ENCODE measurements around the gene ARAF. TPM values are rescaled to one million over a fixed set of nuclear protein-coding genes. Genes with fewer than 3 reads are reported as not detected.

Gene ARAF
- total and polyA plus RNA-seq, 2 of the 13 experiments (the other 11 are each of a cell fraction or from before 2014, with no cell fraction given) = 18.0 to 33.1 TPM

DNA sequence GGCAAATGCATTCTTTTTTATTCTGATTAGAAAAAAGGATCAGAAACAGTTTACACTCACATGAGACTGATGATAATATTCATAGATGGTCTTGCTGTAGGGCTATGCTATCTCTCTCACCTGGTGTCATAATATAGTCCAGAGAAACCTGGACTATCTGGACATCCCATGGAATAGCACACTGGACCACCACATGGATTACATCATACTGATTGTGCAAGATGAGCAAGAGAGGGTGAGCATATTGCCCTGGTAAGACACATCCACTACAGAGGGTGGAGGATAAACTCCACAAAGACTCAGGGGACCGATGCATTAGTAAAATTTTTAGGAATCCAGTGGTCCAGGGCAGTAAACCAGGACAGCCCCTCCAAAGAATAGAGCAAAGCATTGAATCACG, 50.5 kb downstream of the ARAF start:
- DNase-seq (ENCODE audit: low spot score) (no peak), ATAC-seq (no peak), FAIRE-seq (no peak)
- Histone ChIP-seq H3K4me3 (replicated peaks in 1 of 3; ENCODE audit: insufficient read depth in 1 of 3, low read depth in 2 of 3, low read length in 3 of 3) (no peak overlapping the region), H3K9me3 (ENCODE audit: low read length) (no peaks in the 10 kb centered on the region), H3K36me3 (replicated peaks in 1 of 2; ENCODE audit: control insufficient read depth in 1 of 2, insufficient read depth in 2 of 2, low read length in 2 of 2) (no peaks in the 10 kb centered on the region), H3K4me1 (ENCODE audit: insufficient read depth, low read length) (no peaks in the 10 kb centered on the region), H4K20me1 (ENCODE audit: insufficient read depth, low read length) (no peaks in the 10 kb centered on the region), H3K79me2 (ENCODE audit: insufficient read depth, low read length) (no peaks in the 10 kb centered on the region), H3K27ac (ENCODE audit: extremely low read length, insufficient read depth, low read length) (no peak overlapping the region), H3K9ac (ENCODE audit: insufficient read depth, low read depth, low read length) (no peak overlapping the region), H3K27me3 (ENCODE audit: control insufficient read depth in 1 of 2, insufficient read depth in 2 of 2, low read length in 2 of 2) (no peaks in the 10 kb centered on the region), H3K4me2 (ENCODE audit: low read depth, low read length) (no peak overlapping the region), H2AFZ (ENCODE audit: low read length) (no peak overlapping the region)
- intact Hi-C loops (cut with micrococcal nuclease; ENCODE audit: unreplicated experiment) = no loop called here
- in situ Hi-C loops (cut with HindIII; ENCODE audit: extremely low pct_ligation_motif_present, low pct_unique_long_range_greater_than_20kb) = no loop called here
- ChIA-PET CTCF (ENCODE audit: low intra/inter-chr PET ratio, low total read pairs) (no interaction called here), POLR2A (no interaction called here)
- BruUV-seq (replicated peaks) = no TSS peak
- 50% methylated on average over 2 of the region's 2 CpGs for WGBS (ENCODE audit: low lambda C conversion rate)
- TF ChIP-seq CEBPB (IDR thresholded peaks at IDR 0.05; ENCODE audit: borderline replicate concordance, low read depth, low read length) = peak; percentile 47; the same call in 1 of the 2 replicates
- TF ChIP-seq, protein P1, sequence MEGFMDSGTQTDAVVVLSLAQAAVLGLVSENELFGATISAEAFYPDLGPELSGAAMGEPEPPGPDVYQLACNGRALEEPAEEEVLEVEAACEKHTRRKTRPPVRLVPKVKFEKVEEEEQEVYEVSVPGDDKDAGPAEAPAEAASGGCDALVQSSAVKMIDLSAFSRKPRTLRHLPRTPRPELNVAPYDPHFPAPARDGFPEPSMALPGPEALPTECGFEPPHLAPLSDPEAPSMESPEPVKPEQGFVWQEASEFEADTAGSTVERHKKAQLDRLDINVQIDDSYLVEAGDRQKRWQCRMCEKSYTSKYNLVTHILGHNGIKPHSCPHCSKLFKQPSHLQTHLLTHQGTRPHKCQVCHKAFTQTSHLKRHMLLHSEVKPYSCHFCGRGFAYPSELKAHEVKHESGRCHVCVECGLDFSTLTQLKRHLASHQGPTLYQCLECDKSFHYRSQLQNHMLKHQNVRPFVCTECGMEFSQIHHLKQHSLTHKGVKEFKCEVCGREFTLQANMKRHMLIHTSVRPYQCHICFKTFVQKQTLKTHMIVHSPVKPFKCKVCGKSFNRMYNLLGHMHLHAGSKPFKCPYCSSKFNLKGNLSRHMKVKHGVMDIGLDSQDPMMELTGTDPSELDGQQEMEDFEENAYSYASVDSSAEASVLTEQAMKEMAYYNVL (CRISPR knock-in tag; IDR thresholded peaks at IDR 0.05; ENCODE audit: borderline replicate concordance) = no peak
- TF ChIP-seq SIX1 (CRISPR knock-in tag; IDR thresholded peaks at IDR 0.05; ENCODE audit: borderline replicate concordance) = no peak

DNA sequence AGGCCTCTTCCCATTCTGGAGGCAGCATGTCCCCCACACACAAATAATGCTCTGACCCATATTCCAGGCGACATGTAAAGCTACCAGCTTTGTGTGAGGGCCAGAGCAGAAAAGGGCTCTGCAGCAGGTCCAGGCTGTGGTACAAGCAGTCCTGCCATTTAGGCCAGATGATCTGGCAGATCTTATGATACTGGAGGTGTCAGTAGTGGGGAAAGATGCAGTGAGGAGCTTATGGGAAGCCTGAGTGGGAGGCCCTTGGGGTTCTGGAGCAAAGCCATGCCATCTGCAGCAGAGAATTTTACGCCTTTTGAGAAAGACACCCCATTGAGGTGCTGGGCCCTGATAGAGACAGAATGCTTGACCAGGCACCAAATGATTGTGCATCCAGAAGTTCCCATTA, 50.9 kb downstream of the ARAF start:
- POLR2A ChIA-PET = no interaction called here
- TF ChIP-seq NFKB2 (CRISPR knock-in tag; IDR thresholded peaks at IDR 0.05; ENCODE audit: borderline replicate concordance) = no peak
- TF ChIP-seq SATB2 (CRISPR knock-in tag; IDR thresholded peaks at IDR 0.05) = no peak
- TF ChIP-seq ZNF777 (CRISPR knock-in tag; IDR thresholded peaks at IDR 0.05) = no peak
- TF ChIP-seq, protein P2, sequence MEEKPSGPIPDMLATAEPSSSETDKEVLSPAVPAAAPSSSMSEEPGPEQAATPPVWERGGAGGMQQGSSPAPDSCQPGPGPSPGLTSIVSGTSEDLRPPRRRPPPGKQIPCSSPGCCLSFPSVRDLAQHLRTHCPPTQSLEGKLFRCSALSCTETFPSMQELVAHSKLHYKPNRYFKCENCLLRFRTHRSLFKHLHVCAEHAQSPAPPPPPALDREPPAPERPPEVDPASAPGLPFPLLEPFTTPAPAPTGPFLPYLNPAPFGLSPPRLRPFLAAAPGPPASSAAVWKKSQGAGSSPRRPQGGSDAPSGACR (CRISPR knock-in tag; IDR thresholded peaks at IDR 0.05) = no peak
- no peak for TF ChIP-seq ZFP90 (CRISPR knock-in tag; IDR thresholded peaks at IDR 0.05; ENCODE audit: borderline replicate concordance)
- TF ChIP-seq, protein P3, sequence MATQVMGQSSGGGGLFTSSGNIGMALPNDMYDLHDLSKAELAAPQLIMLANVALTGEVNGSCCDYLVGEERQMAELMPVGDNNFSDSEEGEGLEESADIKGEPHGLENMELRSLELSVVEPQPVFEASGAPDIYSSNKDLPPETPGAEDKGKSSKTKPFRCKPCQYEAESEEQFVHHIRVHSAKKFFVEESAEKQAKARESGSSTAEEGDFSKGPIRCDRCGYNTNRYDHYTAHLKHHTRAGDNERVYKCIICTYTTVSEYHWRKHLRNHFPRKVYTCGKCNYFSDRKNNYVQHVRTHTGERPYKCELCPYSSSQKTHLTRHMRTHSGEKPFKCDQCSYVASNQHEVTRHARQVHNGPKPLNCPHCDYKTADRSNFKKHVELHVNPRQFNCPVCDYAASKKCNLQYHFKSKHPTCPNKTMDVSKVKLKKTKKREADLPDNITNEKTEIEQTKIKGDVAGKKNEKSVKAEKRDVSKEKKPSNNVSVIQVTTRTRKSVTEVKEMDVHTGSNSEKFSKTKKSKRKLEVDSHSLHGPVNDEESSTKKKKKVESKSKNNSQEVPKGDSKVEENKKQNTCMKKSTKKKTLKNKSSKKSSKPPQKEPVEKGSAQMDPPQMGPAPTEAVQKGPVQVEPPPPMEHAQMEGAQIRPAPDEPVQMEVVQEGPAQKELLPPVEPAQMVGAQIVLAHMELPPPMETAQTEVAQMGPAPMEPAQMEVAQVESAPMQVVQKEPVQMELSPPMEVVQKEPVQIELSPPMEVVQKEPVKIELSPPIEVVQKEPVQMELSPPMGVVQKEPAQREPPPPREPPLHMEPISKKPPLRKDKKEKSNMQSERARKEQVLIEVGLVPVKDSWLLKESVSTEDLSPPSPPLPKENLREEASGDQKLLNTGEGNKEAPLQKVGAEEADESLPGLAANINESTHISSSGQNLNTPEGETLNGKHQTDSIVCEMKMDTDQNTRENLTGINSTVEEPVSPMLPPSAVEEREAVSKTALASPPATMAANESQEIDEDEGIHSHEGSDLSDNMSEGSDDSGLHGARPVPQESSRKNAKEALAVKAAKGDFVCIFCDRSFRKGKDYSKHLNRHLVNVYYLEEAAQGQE (IDR thresholded peaks at IDR 0.05; ENCODE audit: borderline replicate concordance in 1 of 2, low read depth in 1 of 2, low read length in 2 of 2) = no peak
- TF ChIP-seq U2AF1 (optimal IDR thresholded peaks at IDR 0.05; ENCODE audit: low read depth, low read length) = no peak
- TF ChIP-seq ZNF773 (CRISPR knock-in tag; IDR thresholded peaks at IDR 0.05; ENCODE audit: borderline replicate concordance) = no peak
- TF ChIP-seq ZNF383 (CRISPR knock-in tag; IDR thresholded peaks at IDR 0.05; ENCODE audit: borderline replicate concordance) = no peak
- TF ChIP-seq HOXA7 (CRISPR knock-in tag; IDR thresholded peaks at IDR 0.05) = no peak

More for the DNA sequence above, 50.9 kb downstream of the ARAF start:
- no peaks in the 10 kb centered on the region for H3K4me1 ChIP-seq (ENCODE audit: insufficient read depth, low read length)
- H3K9ac ChIP-seq (ENCODE audit: insufficient read depth, low read depth, low read length) = no peak overlapping the region
- H3K4me3 ChIP-seq (replicated peaks in 1 of 3; ENCODE audit: insufficient read depth in 1 of 3, low read depth in 2 of 3, low read length in 3 of 3) = no peak overlapping the region
- CTCF ChIA-PET (ENCODE audit: low intra/inter-chr PET ratio, low total read pairs) = no interaction called here
- no peak for DNase-seq (ENCODE audit: low spot score)
- H2AFZ ChIP-seq (ENCODE audit: low read length) = no peak overlapping the region
- in situ Hi-C loops (cut with HindIII; ENCODE audit: extremely low pct_ligation_motif_present, low pct_unique_long_range_greater_than_20kb) (no loop called here), intact Hi-C loops (cut with micrococcal nuclease; ENCODE audit: unreplicated experiment) (no loop called here)
- 0% methylated on average over 1 of the region's 2 CpGs for WGBS (ENCODE audit: low lambda C conversion rate)
- H3K4me2 ChIP-seq (ENCODE audit: low read depth, low read length) = no peak overlapping the region
- H3K27ac ChIP-seq (ENCODE audit: extremely low read length, insufficient read depth, low read length) = no peak overlapping the region
- no peak for ATAC-seq
- BruUV-seq (replicated peaks) = no TSS peak
- H3K9me3 ChIP-seq (ENCODE audit: low read length) = no peaks in the 10 kb centered on the region
- H3K79me2 ChIP-seq (ENCODE audit: insufficient read depth, low read length) = no peaks in the 10 kb centered on the region
- FAIRE-seq = no peak
- H3K36me3 ChIP-seq (replicated peaks in 1 of 2; ENCODE audit: control insufficient read depth in 1 of 2, insufficient read depth in 2 of 2, low read length in 2 of 2) = no peaks in the 10 kb centered on the region
- no peaks in the 10 kb centered on the region for H4K20me1 ChIP-seq (ENCODE audit: insufficient read depth, low read length)
- no peaks in the 10 kb centered on the region for H3K27me3 ChIP-seq (ENCODE audit: control insufficient read depth in 1 of 2, insufficient read depth in 2 of 2, low read length in 2 of 2)
